Muscle of leg (tissue), 11 donors: ENCODE results near the gene ACACB. TPM values are rescaled to one million over a fixed set of nuclear protein-coding genes. Genes with fewer than 3 reads are reported as not detected.
"Not testable (repeated sequence)": the region's sequence is repeated elsewhere in the genome, so short reads cannot be mapped to it uniquely, and the experiment has no call there.

Experiments
- DNase-seq: peaks from one replicate; pipeline ENCODE4 v3.0.0; 2013
- H3K27ac ChIP-seq: one replicate; pipeline ENCODE4 v1.5.1; 2013; ENCODE audit warnings: mild to moderate bottlenecking, low read length, control low read depth
- H3K27me3 ChIP-seq: one replicate; pipeline ENCODE4 v1.6.1; 2013; ENCODE audit warnings: low read length; ENCODE audit not compliant: control insufficient read depth, insufficient read depth
- H3K36me3 ChIP-seq: one replicate; pipeline ENCODE4 v1.6.1; 2013; ENCODE audit warnings: low read length; ENCODE audit not compliant: control insufficient read depth, insufficient read depth
- H3K4me1 ChIP-seq: one replicate; pipeline ENCODE4 v1.6.1; 2013; ENCODE audit warnings: low read length; ENCODE audit not compliant: control insufficient read depth, insufficient read depth
- H3K4me3 ChIP-seq: one replicate; pipeline ENCODE4 v1.5.1; 2013; ENCODE audit warnings: low read length, control low read depth
- H3K9me3 ChIP-seq: replicated peaks from 2 replicates; pipeline ENCODE4 v1.6.1; 2013; ENCODE audit warnings: low read depth, low read length; ENCODE audit not compliant: control insufficient read depth
- WGBS: methylation state at CpG from one replicate; pipeline ENCODE4 v1.1.5; 2013; ENCODE audit warnings: missing lambda C conversion rate; ENCODE audit not compliant: insufficient coverage; 5-methylcytosine and 5-hydroxymethylcytosine counted together
- polyA plus RNA-seq, 8 donors: library from polyadenylated mRNA; unstranded; fragments of 120-200 nt; gene quantifications; one replicate each; pipeline versions ENCODE4 v1.2.1 to v1.2.3, GENCODE V29; 2013; ENCODE audit warnings: inconsistent platforms in 1 of 8, low replicate concordance in 1 of 8; ENCODE audit not compliant: insufficient read length in 8 of 8, insufficient read depth in 1 of 8
- total RNA-seq: library from RNA; stranded (reverse); fragments of 120-200 nt; gene quantifications from one replicate; pipeline ENCODE4 v1.2.4, GENCODE V29; 2013

ACACB gene
- total and polyA plus RNA-seq, 9 donors = 6.4 to 10.4 (median 7.9) TPM

DNA sequence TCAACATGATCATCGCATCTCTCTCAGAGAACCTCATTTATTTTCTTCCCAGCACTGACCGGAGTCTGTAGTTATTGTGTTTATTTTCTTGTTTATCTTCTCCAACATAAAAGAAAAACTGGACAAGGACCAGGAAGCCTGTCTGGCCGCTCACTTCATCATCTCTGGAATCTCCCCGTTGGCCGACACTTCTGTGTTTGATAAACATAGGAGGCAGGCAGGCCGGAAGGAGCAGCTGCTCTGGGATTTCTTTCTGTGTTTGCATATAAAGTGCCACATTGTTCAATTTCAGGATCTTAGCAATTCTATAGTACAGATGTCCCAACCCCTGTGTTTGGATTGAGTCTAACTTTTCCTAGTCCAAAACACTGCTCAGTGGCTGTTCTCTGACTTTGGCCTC lies 53.3 kb downstream of the ACACB start:
- peaks cover 9% of the 10 kb centered on the region for H3K9me3 ChIP-seq
- H3K4me1 ChIP-seq = no peaks in the 10 kb centered on the region
- no peak overlapping the region for H3K4me3 ChIP-seq
- no CpG with 5 or more reads among the region's 6 CpGs for WGBS
- no peak for DNase-seq
- H3K27ac ChIP-seq = no peak overlapping the region
- no peaks in the 10 kb centered on the region for H3K27me3 ChIP-seq
- peaks cover 45% of the 10 kb centered on the region for H3K36me3 ChIP-seq

DNA sequence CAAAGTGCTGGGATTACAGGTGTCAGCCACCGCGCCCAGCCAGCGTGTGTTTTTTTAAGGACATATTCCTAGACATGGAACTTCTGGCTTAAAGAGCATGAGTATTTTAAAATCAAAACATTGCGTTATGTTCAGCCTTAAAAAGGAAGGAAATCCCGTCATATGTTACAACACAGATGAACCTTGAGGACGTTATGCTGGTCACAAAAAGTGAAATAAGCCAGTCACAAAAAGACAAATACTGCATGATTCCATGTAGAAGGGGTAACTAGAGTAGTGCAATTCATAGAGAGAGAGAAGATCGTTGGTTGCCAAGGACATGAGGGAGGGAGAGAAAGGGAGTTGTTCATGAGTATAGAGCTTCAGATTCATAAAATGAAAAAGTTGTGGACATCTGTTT lies 53.9 kb downstream of the ACACB start:
- no peak overlapping the region for H3K27ac ChIP-seq
- 100% methylated on average over 3 of the region's 7 CpGs for WGBS
- H3K36me3 ChIP-seq = peaks cover 45% of the 10 kb centered on the region

DNA sequence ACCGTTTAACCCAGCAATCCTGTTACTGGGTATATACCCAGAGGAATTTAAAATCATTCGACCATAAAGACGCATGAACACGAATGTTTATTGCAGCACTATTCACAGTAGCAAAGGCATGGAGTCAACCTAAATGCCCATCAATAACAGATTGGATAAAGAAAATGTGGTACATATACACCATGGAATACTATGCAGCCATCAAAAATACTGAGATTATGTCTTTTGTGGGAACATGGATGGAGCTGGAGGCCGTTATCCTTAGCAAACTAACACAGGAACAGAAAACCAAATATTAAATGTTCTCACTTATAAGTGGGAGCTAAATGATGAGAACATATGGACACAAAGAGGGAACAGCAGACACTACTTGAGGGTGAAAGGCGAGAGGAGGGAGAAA lies 56.4 kb downstream of the ACACB start:
- H3K9me3 ChIP-seq, H3K27ac ChIP-seq, H3K4me1 ChIP-seq, DNase-seq, H3K27me3 ChIP-seq, H3K4me3 ChIP-seq: not testable (repeated sequence)
- peaks cover 47% of the 10 kb centered on the region for H3K36me3 ChIP-seq
- no CpG with 5 or more reads among the region's 6 CpGs for WGBS

More for the DNA sequence above, 53.9 kb downstream of the ACACB start:
- no peak for DNase-seq
- peaks cover 9% of the 10 kb centered on the region for H3K9me3 ChIP-seq
- no peak overlapping the region for H3K4me3 ChIP-seq
- no peaks in the 10 kb centered on the region for H3K27me3 ChIP-seq
- no peaks in the 10 kb centered on the region for H3K4me1 ChIP-seq

DNA sequence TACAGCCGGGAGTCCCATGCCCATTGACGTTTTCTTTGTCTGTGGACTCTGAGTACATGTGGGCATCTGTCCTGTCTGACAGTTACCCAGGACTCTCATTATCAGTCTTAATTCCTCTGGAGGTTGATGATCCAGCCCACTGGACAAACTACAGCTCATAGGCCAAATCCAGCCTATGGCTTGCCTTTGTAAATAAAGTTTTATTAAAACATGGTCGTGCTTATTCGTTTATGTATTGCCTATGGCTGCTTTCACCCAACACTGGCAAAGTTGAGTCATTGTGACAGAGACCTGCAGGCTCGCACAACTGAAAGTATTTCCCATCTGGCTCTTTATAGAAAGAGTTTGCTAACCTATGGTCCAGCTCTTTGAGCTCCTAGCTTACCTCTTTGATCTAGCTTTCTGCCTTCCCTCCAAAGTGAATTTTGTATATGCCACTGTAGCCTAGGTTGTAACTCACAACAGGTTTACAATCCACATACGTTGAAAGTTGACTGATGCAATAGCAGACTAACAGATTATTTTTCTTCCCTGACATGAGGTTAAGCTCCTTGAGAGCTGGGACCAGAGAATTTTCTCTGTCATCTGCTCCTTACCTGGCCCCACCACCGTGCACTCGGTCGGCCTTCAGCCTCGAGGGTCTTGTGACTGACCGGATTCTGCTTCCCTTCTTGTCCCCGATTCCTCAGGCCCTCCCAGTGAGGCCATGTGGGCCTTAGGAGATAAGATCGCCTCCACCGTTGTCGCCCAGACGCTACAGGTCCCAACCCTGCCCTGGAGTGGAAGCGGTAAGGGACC lies 57.3 kb downstream of the ACACB start:
- H3K4me3 ChIP-seq = no peak overlapping the region
- no peak overlapping the region for H3K27ac ChIP-seq
- 92% methylated on average over 12 of the region's 17 CpGs for WGBS
- H3K9me3 ChIP-seq = peaks cover 9% of the 10 kb centered on the region
- DNase-seq = no peak
- peaks cover 46% of the 10 kb centered on the region for H3K36me3 ChIP-seq
- H3K4me1 ChIP-seq = no peaks in the 10 kb centered on the region
- H3K27me3 ChIP-seq = no peaks in the 10 kb centered on the region

DNA sequence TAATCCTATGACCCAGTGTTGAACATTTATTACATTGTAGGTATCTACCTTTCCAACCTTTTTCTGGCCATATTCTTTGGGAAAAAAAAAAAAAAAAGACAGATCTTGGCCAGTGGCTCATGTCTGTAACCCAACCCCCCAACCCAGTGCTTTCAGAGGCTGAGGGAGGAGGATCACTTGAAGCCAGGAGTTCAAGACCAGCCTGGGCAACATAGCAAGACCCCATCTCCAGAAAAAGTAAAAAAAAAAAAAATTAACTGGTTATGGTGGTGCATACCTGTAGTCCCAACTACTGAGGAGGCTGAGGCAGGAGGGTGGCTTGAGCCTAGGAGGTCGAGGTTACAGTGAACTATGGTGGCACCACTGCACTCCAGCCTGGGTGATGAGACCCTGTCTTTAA lies 58.1 kb downstream of the ACACB start:
- no peak for DNase-seq
- WGBS = no CpG with 5 or more reads among the region's 1 CpG
- Histone ChIP-seq H3K27me3 (no peaks in the 10 kb centered on the region), H3K9me3 (peaks cover 6% of the 10 kb centered on the region), H3K4me3 (no peak overlapping the region), H3K27ac (no peak overlapping the region), H3K36me3 (peaks cover 48% of the 10 kb centered on the region), H3K4me1 (no peaks in the 10 kb centered on the region)

DNA sequence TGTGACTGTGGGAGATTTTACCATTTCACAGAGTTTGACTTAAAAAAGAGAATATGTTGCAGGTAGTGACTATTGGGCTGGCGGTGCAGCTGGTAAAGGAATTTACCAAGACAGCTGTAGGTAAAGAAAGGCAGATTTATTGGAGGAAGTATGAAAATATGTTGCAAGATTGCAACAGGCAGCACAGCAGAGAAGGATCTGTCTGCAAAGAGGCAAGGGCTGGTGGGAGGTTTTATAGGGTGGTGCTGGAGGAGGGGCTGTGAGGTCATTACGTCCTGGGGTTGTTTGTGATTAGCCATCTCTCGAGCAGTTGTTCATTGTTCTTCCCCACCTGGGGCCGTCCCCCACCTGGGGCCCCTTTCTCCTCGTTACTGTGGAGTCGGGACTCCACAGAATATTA lies 62.1 kb downstream of the ACACB start:
- 89% methylated on average over 1 of the region's 6 CpGs for WGBS
- Histone ChIP-seq H3K27me3 (no peaks in the 10 kb centered on the region), H3K9me3 (peaks cover 3% of the 10 kb centered on the region), H3K27ac (no peak overlapping the region), H3K4me1 (no peaks in the 10 kb centered on the region), H3K4me3 (no peak overlapping the region), H3K36me3 (peaks cover 26% of the 10 kb centered on the region)
- no peak for DNase-seq

DNA sequence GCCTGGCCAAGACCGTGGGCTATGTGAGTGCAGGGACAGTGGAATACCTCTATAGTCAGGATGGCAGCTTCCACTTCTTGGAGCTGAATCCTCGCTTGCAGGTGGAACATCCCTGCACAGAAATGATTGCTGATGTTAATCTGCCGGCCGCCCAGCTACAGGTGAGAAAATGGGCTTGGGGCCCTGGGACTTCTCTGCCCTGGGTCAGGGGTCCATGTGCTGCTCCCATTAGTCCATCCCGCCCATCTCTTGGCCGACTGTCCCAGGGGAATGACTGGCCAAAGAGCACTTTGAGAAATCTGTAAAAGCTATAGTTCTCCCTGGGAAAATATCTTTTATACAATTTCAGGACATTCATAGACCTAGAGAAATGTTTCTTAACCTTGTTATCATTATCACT lies 63.5 kb downstream of the ACACB start:
- Histone ChIP-seq H3K27ac (no peak overlapping the region), H3K27me3 (no peaks in the 10 kb centered on the region), H3K9me3 (no peaks in the 10 kb centered on the region), H3K4me1 (no peaks in the 10 kb centered on the region), H3K4me3 (no peak overlapping the region), H3K36me3 (peaks cover 17% of the 10 kb centered on the region)
- no peak for DNase-seq
- WGBS = 84% methylated on average over 6 of the region's 6 CpGs

DNA sequence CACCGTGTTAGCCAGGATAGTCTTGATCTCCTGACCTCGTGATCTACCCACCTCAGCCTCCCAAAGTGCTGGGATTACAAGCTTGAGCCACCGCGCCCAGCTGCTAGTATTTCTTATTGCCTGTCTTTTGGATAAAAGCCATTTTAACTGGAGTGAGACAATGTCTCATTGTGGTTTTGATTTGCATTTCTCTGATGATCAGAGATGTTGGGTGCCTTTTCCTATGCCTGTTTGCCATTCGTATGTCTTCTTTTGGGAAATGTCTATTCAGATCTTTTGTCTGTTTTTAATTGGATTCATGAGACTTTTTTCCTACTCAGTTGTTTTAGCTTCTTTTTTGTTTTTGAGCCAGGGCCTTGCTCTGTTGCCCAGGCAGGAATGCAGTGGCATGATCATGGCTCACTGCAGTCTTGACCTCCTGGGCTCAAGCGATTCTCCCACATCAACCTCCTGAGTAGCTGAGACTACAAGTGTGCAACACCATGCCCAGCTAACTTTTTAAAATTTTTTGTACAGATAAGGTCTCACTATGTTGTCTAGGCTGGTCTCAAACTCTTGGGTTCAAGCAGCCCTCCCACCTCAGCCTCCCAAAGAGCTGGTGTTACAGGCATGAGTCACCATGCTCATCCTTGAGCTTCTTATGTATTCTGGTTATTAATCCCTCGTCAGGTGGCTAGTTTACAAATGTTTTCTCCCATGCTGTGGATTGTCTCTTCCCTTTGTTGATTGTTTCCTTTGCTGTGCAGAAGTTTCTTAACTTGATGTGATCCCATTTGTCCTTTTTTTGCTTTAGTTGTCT lies 65.9 kb downstream of the ACACB start:
- H3K27ac ChIP-seq = no peak overlapping the region

DNA sequence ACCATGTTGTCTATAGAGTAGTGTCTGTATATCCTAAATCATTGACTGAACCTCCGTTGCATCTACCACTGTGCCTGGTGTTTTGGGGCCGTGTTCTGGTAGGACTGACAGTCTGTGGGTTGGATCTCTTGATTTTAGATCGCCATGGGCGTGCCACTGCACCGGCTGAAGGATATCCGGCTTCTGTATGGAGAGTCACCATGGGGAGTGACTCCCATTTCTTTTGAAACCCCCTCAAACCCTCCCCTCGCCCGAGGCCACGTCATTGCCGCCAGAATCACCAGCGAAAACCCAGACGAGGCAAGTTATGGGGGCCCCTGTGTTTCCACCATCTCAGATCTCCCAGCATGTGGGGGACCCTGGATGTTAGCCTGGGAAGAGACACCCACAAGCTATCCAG lies 69.1 kb downstream of the ACACB start:
- no peak overlapping the region for H3K27ac ChIP-seq
- H3K9me3 ChIP-seq = no peaks in the 10 kb centered on the region
- no peaks in the 10 kb centered on the region for H3K4me1 ChIP-seq
- H3K27me3 ChIP-seq = no peaks in the 10 kb centered on the region
- no peak for DNase-seq
- H3K36me3 ChIP-seq = peaks cover 15% of the 10 kb centered on the region
- H3K4me3 ChIP-seq = no peak overlapping the region
- 94% methylated on average over 8 of the region's 12 CpGs for WGBS

More for the DNA sequence above, 65.9 kb downstream of the ACACB start:
- no CpG with 5 or more reads among the region's 7 CpGs for WGBS
- Histone ChIP-seq H3K4me3 (no peak overlapping the region), H3K36me3 (peaks cover 21% of the 10 kb centered on the region), H3K27me3 (no peaks in the 10 kb centered on the region), H3K4me1 (no peaks in the 10 kb centered on the region), H3K9me3 (no peaks in the 10 kb centered on the region)
- DNase-seq = no peak

DNA sequence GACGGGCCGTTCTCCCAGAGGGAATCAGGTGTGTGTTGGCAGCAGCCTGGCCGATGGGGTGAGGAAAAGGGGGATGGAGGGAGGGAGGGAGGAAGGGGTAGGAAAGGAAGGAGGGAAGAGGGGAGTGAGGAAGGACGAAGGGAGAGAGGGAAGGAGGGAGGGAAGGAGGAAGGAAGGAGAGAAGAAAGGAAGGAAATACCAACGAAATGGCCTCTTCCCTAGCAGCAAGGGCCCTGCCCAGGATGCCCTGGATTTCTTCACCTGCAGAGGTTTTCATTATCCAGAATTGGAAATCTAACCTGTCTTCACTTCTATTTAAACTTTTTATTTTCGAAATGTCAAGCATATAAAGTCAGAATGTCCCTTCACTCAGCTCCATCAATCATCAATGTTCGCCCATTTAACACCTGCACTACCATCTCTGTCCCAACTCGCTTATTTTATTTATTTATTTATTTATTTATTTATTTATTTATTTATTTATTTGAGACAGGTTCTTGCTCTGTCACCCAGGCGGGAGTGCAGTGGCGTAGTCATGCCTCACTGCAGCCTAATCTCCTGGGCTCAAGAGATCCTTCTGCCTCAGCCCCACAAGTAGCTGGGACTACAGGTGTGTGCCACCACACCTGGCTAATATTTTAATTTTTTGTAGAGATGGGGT lies 70.7 kb downstream of the ACACB start:
- no peaks in the 10 kb centered on the region for H3K27me3 ChIP-seq
- no peaks in the 10 kb centered on the region for H3K4me1 ChIP-seq
- WGBS = 79% methylated on average over 5 of the region's 10 CpGs
- no peak overlapping the region for H3K4me3 ChIP-seq
- H3K36me3 ChIP-seq = peaks cover 23% of the 10 kb centered on the region
- DNase-seq = no peak
- no peaks in the 10 kb centered on the region for H3K9me3 ChIP-seq
- no peak overlapping the region for H3K27ac ChIP-seq
